GM18526 (cell line): ENCODE data around the gene SLC5A5.

Experiments used
- POLR2A ChIP-seq: IDR thresholded peaks from 3 replicates; pipeline ENCODE4 v1.6.1; 2011; ENCODE audit not compliant: insufficient read length; ENCODE audit errors: extremely low read depth

The SLC5A5 gene

GRCh38 chr19:17842663-17843291, 29.0 kb upstream of the SLC5A5 start:
- TF ChIP-seq POLR2A = no peak

- no peak for TF ChIP-seq POLR2A
These were observed 28.4 kb upstream of the SLC5A5 start for GRCh38 chr19:17843292-17843827.

DNA sequence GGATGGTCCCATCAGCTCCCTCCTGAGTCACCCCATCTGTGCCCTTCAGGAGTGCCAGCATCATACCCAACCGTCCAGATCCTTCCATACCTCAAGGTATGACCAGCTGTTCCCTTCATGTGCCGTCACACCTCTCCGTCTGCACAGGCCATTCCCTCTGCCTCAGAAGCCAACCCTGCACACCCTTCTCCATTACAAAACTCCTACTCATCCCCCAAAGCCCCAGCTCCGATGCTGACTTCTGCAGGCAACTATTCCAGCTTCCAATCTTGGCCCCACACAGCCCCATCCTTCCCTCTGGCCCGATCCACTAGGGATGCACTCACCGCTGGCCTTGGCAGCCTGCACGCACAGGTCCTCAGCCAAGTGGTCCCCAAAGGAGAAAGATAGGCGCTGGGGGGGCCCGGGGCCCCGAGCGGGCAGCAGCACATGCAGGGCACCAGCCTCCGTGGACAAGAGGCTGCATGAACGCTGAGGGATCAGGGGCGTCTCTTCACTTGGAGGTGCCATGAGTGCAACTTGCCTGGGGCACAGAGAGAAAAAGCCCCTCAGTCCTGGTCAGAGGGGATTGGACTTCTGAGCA, 27.7 kb upstream of the SLC5A5 start:
- TF ChIP-seq POLR2A = no peak

- no peak for TF ChIP-seq POLR2A
These were observed 25.6 kb upstream of the SLC5A5 start for GRCh38 chr19:17846146-17846545.

GRCh38 chr19:17847538-17848366, 24.0 kb upstream of the SLC5A5 start, which contains the start of gene JAK3:
Gene JAK3, minus strand, starts transcription at chr19:17847982. Its CDS starts 3,565 bp downstream, at chr19:17844417.
- peak; percentile 79 for TF ChIP-seq POLR2A

DNA sequence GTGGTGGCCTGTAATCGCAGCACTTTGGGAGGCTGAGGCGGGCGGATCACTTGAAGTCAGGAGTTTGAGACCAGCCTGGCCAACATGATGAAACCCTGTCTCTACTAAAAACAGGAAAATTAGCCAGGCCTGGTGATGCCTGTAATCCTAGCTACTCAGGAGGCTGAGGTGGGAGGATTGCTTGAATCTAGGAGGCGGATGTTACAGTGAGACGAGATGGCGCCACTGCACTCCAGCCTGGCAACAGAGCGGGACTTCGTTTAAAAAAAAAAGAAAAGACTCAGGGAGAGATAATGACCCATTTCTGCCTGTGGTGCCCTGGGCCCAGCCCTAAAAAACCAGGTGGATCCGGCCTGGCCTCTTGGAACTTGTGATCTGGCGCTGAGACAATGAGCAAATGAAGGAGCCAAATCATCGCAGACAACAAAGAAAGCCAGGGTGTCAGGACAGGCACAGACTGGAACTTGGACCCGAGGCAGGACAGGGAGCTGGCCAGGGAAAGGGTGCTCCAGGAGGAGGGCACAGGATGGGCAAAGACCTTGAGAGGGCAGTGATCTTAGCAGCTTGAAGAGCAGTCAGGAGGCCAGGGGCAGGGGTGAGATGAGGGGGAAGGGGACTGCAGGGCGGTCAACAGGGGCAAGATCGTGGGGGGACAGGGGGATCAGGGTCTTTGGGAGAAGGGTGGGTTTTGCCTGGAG, 23.0 kb upstream of the SLC5A5 start:
- no peak for TF ChIP-seq POLR2A

DNA sequence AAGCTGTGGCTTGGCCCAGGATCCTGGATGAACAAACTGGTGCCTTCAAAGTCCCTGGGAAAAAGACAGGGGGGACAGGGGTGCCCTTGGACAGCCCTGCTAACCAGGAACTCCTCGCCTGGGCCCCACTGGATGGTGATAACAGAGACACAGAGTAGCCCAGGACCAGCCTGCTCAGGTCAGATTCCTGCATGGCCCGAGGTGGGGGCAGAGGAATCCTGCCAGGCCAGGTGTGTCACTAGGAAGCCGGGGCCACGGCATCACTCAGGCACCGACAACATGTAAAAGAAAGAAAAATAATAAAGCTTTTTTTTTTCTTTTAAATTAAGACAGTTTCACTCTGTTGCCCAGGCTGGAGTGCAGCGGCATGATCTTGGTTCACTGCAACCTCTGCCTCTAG, 17.7 kb upstream of the SLC5A5 start:
- no peak for TF ChIP-seq POLR2A

DNA sequence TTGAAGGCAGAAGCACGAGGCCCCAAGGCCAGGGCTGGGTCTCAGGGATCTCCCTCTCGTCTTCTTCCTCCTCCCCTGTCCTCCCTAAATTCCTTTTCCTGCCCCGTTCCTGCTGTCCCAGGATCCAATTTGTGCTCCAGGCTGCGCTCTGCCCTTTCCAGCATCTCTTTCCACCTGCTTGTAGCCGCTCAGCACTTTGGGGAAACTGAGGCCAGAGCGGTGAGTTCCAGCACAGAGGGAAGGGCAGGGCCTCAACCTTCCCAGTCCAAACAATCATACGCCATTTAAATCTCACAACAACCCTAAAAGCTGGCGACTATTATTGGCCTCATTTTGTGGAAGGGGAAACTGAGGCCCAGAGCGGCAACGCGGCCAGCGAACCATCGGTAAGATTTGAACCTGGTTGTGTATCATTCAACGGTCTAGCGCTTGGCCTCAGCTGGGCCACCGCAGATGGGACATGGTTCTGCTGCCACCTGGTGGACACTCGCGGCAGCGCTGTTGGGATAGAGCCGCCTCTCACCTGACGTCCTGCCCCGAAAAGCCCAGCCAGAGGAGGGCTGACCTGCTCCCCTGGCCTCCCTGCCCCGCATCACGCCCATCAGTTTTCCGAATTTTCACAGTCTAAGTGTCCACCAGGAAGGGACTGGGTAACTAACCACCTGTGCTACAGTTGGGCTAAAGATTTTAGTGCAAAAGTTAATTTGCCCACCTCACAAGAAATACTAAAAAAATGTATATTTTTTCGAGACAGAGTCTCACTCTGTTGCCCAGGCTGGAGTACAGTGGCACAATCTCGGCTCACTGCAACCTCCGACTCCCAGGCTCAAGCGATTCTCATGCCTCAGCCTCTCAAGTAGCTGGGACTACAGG, 16.2 kb upstream of the SLC5A5 start:
- no peak for TF ChIP-seq POLR2A

- peak; percentile 94 for TF ChIP-seq POLR2A
These were observed 12.0 kb upstream of the SLC5A5 start, which contains the start of gene RPL18A for GRCh38 chr19:17859533-17860330. Gene RPL18A, plus strand, starts transcription at chr19:17859910. Its CDS starts 47 bp downstream, at chr19:17859957.

- TF ChIP-seq POLR2A = no peak
These were observed 11.3 kb upstream of the SLC5A5 start for GRCh38 chr19:17860331-17860992.

DNA sequence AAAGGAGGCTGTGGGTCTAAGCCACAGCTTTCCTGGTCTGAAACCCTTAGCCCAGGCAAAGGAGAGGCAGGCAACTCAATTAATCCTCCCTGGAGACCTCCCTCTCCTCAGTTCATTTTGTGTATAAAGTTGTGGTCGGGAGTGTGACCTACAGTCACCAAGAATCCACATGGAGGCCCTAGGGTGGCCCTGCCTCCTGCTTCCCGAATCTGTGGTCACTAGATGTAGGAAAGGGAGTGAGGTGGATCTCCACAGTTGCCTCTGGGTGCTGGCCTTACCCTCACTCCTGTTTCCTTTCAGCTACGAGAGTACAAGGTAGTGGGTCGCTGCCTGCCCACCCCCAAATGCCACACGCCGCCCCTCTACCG, 10.8 kb upstream of the SLC5A5 start:
- no peak for TF ChIP-seq POLR2A

DNA sequence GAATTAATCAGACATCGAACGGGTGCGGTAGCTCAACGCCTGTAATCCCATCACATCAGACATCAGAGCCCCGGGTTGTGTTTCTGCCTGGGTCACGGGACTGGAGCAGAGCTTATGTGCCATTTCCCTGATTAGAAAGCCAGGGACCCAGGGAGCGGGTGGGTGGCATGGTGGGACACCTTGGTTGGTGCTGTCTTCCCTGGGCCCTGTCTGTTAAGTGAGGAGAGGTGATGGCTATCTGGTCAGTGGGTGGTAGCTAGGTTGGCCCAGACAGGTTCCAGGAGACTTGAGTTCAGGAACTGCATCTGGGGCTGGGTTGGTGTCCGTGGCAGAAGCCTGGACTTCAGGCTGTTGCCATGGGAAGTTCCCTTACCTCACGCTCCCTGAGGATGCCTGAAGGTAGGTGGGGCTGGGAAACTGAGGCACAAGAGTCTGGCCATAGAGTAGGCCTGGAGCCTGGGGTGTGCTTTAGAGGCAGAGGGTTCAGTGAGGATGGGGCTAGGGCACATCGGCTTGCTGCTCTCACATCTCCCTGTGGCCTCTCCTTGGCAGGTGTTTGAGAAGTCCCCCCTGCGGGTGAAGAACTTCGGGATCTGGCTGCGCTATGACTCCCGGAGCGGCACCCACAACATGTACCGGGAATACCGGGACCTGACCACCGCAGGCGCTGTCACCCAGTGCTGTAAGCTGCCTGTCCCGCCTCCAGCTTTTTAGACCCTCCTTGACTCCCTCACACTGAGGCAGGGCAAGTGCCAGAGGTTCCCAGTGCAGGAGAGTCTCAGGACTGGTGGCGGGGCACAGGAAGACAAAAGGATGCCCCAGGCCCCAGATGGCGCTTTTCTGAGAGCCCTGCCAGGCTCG, 10.0 kb upstream of the SLC5A5 start:
- TF ChIP-seq POLR2A = no peak
